GM19239 (cell line): ENCODE measurements around the gene PRKN.

ENCODE experiments used
- DNase-seq: peaks from one replicate; pipeline ENCODE4 v3.0.0; 2011; ENCODE audit warnings: low spot score; ENCODE audit not compliant: insufficient read length
- FAIRE-seq: peaks from 2 replicates; lab custom pipeline; 2011; peaks lifted over from hg19 to GRCh38; lab: Jason Lieb, UNC

The PRKN gene

GRCh38 chr6:162270966-162271365 is 456.6 kb downstream of the PRKN start:
- DNase-seq (no peak), FAIRE-seq (no peak)

GRCh38 chr6:162267641-162268040 is 459.9 kb downstream of the PRKN start:
- DNase-seq (no peak), FAIRE-seq (no peak)

GRCh38 chr6:162267126-162267525 is 460.4 kb downstream of the PRKN start:
- no peak for DNase-seq
- no peak for FAIRE-seq

- FAIRE-seq (no peak), DNase-seq (no peak)
These were observed 463.0 kb downstream of the PRKN start for GRCh38 chr6:162264581-162264980.

GRCh38 chr6:162262466-162263196 is 464.9 kb downstream of the PRKN start:
- DNase-seq (no peak), FAIRE-seq (no peak)

- DNase-seq (no peak), FAIRE-seq (no peak)
These were observed 466.0 kb downstream of the PRKN start for GRCh38 chr6:162261598-162261997.

GRCh38 chr6:162260027-162260426 is 467.5 kb downstream of the PRKN start:
- no peak for DNase-seq
- FAIRE-seq = no peak

GRCh38 chr6:162258647-162259046 is 468.9 kb downstream of the PRKN start:
- FAIRE-seq (no peak), DNase-seq (no peak)

GRCh38 chr6:162256361-162256760 is 471.2 kb downstream of the PRKN start:
- FAIRE-seq (no peak), DNase-seq (no peak)

GRCh38 chr6:162251257-162251656 is 476.3 kb downstream of the PRKN start:
- no peak for FAIRE-seq
- DNase-seq = no peak

- FAIRE-seq = no peak
- DNase-seq = no peak
These were observed 477.5 kb downstream of the PRKN start for GRCh38 chr6:162249907-162250642.

- no peak for FAIRE-seq
These were observed 481.6 kb downstream of the PRKN start for GRCh38 chr6:162245830-162246420.

GRCh38 chr6:162244031-162244430 is 483.5 kb downstream of the PRKN start:
- FAIRE-seq = no peak
- no peak for DNase-seq

More at GRCh38 chr6:162245830-162246420, 481.6 kb downstream of the PRKN start:
- no peak for DNase-seq

- DNase-seq (no peak), FAIRE-seq (no peak)
These were observed 484.7 kb downstream of the PRKN start for GRCh38 chr6:162242915-162243314.

GRCh38 chr6:162239330-162239729 is 488.2 kb downstream of the PRKN start:
- DNase-seq (no peak), FAIRE-seq (no peak)

- DNase-seq = no peak
- FAIRE-seq = no peak
These were observed 488.9 kb downstream of the PRKN start for GRCh38 chr6:162238675-162239074.

GRCh38 chr6:162237331-162237730 is 490.2 kb downstream of the PRKN start:
- DNase-seq (no peak), FAIRE-seq (no peak)

GRCh38 chr6:162234631-162235030 is 492.9 kb downstream of the PRKN start:
- FAIRE-seq (no peak), DNase-seq (no peak)

GRCh38 chr6:162230147-162230752 is 497.3 kb downstream of the PRKN start:
- no peak for FAIRE-seq
- DNase-seq = no peak

- FAIRE-seq (no peak), DNase-seq (no peak)
These were observed 498.5 kb downstream of the PRKN start for GRCh38 chr6:162229093-162229492.

GRCh38 chr6:162226803-162227202 is 500.8 kb downstream of the PRKN start:
- FAIRE-seq = no peak
- no peak for DNase-seq
